Stromal cell of bone marrow (primary cell): ENCODE data around the gene MBP.
"Not testable (repeated sequence)": the region's sequence is repeated elsewhere in the genome, so short reads cannot be mapped to it uniquely, and the experiment has no call there.

Source experiments
- DNase-seq: peaks from one replicate; pipeline ENCODE4 v3.0.0-alpha.2; 2012; ENCODE audit warnings: low read depth

The MBP gene

DNA sequence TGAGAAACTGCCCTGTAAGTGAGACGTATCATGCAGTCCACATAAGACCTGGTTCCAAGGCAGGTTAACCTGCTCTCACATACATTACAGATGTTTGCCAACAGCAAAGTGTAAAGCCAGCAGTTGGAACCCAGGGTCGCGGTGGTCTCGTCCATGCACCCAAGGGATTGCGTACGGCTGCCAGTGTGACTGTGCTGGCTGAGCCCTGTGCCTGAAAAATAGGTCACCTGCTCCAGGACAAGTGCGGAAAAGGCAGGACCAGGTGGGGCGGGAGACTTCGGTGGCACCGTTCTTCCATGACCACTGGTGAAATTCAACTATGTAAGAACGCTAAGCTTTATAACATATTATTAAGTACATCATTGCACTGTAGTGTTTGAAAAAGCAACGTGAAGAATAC lies 110.5 kb downstream of the MBP start:
- no peak for DNase-seq

DNA sequence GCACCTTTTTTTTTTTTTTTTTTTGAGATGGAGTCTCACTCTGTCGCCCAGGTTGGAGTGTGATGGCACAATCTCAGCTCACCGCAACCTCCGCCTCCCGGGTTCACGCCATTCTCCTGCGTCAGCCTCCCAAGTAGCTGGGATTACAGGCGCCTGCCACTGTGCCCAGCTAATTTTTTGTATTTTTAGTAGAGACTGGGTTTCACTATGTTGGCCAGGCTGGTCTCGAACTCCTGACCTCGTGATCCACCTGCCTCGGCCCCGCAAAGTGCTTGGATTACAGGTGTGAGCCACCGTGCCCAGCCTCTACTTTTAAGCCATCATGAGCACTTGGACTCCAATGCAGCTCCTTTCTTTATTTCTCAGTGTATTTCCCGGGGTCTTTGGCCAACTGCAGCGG lies 111.1 kb downstream of the MBP start:
- not testable (repeated sequence) for DNase-seq

DNA sequence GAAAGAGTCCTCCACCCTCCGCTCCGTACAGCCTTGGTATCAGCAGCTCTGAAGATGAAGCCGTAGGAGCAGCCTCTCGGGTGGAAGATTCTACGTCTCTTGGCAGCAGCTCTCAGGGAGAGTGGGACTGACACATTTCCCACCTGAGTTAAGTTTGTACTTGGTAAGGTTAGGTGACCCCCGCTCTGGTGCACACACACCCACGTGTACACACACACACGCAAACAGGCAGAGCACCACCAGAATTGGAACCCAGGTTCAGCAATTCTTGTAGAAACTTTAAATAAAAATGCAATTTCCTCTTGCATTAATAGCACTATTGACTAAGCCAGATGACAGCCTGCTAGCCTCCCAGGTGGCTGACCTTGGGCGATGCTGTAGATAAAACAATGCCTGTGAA lies 111.5 kb downstream of the MBP start:
- DNase-seq, result no peak

DNA sequence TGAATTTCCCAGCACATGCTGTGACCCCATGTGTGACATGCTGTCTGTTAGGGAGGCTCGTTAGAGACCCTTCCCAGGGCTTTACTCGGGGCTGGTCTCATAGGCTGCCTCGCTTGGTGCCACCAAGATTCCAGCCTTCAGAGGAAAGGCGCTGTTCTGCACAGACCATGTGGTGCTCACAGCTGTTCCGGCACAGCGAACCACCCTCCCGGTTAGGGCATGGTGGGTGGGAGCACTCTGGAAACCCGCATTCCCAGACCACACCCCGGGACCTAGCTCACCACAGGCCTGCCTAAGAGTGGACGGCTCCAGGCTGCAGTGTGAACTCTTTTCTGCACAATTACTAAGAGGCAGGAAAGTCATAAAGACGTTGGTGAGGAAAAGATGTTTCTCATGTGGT lies 112.0 kb downstream of the MBP start:
- no peak for DNase-seq

DNA sequence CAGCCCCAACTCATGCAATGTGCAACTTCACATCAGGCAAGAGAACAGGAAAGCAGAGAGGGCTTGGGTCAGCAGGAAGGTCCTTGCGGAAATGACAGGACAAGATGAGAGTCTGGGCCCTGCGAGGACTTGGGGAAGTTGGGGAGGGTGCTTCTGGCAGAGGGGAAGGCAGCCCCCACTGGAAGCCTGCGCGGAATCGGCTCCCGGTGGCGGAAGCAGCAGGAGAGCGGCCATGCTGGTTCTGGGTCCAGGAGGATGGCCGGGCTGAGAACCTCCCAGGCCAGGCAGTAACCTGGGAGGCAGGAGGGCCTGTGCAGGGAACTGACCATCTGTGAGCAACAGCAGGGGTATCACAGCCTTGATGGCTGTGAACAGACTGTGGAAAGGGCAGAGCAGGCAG lies 112.9 kb downstream of the MBP start:
- DNase-seq, result no peak

DNA sequence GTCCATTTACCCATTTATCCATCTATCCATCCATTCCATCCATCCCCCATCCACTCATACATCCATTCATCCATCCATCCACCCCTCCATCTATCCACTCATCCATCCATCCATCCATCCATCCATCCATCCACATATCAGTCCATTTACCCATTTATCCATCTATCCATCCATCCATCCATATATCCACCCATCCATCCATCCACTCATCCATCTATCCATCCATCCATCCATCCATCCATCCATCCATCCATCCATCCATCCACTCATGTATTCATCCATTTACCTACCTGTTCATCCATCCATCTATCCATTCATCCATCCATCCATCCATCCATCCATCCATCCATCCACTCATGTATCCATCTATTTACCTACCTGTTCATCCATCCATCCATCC lies 113.9 kb downstream of the MBP start:
- DNase-seq, result not testable (repeated sequence)

DNA sequence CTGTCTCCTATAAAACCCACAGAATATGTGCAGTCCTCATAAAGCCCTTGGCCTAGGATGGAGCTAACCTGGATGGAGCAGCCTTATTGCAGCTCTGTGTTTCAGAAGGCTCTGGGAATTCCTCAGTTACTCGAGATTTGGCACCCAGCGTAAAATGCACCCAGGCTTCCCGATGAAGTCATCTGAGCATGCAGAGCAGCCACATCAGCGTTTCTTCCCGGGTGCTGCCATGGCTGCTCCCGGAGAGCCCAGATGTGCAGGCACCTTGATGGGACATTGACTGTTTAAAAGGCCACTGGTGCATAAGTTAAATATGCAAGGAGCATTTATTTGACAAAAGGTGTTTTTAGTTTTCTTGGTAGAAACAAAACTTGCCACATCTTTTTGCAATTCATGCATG lies 115.2 kb downstream of the MBP start:
- no peak for DNase-seq

DNA sequence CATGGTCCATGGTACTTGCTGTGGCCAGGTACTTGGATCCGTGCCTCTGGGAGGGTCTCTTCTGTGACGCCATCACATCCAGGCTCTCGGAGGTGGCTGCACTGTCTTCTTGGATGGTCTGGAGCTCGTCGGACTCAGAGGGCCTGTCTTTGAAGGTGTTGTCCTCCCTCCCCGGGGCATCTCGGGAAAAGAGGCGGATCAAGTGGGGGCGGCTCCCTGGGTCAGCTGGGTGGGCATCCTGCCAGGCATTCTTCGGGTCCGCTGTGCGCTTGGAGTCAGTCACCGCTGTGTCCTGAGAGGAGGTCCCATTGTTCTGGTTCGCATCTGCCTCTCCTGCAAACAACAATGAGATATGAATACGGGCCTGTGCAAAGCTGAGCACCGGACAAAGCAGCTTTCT lies 115.6 kb downstream of the MBP start:
- DNase-seq, result no peak

DNA sequence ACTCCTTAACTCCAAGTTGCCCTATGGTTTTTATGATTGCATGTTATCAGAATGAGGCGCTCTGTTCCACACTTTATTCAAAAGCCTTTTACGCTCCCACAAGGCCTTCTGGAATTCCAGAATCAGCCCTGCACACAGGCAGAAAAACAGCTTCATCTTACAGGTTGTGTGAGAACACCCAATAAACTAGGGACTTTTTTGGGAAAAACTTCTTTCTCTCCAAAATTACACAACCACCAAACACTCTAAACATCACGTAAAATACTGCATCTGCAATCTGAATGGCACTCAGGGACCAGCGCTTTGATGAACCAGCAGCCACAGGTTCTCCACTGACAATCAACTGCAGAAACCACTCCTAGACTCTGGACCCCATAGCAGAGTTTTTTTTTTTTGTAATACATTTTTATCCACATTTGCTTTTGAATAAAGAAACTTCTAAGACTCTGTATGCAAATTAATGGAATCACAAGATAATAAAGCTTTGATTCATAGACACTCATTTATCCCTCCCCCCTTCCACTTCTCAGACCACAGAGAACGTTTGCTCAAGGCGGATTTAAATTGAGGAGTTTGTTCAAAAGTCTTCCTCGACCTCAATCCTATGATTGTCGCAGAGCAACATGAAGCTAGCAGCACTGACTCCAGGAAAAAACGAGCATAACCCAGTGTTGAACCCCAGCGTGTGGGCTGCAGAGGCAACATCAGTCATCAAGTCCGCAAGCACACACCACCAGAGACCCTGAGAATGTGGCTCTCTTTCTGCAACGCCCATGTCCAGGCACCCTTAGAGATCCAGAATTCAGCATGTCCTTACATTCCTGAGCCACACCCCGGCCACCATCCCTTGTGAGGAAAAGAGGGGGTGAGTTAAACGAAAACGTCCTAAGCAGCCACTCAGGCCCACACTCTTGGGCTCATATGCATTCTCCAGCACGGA lies 116.5 kb downstream of the MBP start:
- DNase-seq, result no peak

DNA sequence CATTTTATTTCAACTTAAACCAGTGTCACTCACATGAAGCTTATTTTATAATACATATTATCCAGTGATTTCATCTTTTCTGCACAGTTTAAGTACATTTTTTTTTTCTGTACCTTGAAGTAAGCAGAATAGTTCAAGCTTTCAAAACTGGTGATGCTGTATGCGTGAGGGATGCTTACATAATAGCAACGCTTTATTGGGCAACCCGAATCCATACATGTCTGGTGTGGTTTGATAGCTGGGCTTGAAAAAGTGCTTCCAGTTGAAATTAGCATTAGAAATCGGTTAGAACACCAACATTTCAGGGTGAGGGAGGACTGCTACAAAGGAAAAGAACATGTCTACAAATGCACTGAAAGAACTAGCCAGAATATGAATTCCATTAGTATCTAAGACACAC lies 117.4 kb downstream of the MBP start:
- DNase-seq, result no peak

DNA sequence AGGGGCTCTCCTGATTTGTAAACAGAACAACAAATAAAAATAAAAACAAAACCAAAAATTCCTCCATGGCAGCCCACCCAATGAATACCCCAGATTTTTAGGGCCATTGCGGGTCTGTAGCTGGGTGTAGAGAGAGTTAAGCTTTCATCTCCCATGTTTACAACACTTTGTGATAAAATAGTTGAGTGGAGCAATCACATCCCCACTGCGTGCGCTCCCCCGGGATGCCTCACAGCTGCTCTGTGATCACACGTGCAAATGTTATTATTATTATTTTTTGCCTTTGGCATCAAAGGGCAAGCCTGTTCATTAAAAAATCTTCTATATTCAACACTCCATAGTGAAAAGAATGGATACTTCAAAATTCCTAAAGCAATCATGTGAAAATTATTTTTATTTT lies 118.0 kb downstream of the MBP start:
- DNase-seq, result no peak

DNA sequence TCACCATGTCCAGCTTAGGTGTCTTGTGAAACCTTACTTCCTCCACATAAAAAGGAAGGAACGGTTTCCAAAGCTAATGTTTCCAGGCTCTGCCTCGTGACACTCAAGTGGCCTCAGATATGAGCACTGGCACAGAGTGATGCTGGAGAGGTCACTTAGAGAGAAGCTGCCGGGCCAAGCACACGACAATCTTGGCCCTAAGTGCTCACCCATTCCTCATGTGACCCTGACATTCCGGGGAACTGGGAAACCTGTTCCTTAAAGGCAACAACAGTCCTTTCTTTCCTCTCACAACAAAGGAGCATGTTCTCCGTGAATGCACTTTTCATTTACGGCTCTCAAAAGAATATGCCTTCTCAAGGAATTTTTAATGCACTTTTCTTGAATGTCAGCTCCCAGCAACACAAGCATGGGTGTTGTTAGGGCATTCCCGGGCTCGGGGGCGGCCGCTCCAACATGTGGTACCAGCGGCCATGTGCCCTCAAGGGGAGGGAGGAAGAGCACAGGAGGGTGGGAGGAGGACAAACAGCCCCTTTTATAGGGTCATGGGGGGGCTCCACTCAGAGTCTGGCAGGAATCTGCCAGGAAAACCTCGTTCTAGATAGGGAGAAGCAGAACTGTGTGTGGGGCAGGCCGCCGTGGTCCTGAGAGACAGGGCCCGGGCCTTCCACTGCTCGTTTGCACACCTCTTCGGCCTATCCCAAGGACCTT lies 118.6 kb downstream of the MBP start:
- DNase-seq, result no peak

DNA sequence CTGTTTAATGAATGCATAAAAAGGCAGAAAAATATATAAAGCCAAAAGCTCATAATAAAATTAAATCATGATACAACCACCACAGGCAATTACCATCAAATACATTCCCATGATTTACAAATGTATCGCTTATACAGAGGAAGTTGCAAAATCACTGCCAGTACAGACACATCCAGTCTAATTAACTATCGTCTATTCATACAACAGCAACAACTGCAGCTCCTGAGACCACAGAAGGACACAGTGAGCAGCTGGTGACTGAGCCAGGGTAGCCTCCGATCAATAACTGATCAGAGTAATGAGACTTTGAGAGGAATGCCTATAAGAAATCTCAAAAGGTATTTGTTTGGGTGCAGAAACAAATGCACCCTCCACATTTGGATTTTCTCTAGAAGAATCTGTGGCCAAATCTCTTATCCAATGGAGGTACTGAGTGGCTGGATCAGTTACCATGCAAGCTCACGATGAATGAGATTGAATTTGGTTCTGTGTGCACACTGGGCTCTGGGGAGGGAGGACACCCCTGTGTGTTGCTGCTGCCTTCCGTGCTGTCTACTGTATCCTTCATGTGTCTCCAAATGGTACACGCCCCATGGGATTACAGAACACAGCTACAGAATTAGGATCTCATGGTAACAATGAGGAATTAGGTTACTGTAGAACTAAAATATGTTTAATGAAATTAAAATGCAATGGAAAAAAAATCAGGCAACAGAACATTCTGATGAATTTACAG lies 119.6 kb downstream of the MBP start:
- DNase-seq, result no peak

DNA sequence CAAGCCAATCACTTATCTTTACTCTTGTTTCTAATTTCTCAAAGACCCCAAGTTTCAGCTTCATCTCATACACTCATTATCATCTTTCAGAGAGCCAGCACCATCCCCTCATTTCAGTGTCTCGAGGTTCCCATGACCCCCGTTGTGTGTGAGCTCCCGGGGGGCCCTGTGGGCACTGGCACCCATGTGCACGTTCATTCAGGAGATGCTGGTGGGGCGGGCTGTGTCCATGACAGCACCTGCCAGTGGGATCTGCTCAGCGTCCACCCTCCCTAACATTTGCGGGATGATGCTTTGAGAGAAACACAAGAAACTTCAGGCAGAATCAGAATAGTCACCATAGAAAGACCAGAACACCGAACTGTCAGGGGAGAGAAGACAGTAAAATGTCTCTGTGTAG lies 120.5 kb downstream of the MBP start:
- DNase-seq, result no peak

DNA sequence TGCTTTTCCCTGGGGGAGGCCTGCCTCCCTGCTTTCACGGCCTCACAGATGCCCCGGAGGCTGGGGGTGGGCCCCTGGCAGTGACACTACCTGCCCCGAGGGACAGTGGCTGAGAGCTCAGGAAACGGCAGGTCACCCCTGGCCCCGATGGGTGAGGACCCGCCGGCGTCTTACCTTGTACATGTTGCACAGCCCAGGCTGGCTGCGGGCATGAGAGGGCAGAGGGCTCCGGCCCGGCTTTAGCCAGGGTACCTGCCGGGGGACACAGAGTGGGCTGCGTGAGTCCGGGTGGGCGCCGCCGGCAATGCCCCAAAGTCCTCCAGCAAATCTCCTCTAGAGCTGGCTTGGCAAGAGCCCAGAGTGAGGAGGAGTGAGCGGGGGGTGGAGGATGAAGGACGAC lies 122.9 kb downstream of the MBP start:
- no peak for DNase-seq

DNA sequence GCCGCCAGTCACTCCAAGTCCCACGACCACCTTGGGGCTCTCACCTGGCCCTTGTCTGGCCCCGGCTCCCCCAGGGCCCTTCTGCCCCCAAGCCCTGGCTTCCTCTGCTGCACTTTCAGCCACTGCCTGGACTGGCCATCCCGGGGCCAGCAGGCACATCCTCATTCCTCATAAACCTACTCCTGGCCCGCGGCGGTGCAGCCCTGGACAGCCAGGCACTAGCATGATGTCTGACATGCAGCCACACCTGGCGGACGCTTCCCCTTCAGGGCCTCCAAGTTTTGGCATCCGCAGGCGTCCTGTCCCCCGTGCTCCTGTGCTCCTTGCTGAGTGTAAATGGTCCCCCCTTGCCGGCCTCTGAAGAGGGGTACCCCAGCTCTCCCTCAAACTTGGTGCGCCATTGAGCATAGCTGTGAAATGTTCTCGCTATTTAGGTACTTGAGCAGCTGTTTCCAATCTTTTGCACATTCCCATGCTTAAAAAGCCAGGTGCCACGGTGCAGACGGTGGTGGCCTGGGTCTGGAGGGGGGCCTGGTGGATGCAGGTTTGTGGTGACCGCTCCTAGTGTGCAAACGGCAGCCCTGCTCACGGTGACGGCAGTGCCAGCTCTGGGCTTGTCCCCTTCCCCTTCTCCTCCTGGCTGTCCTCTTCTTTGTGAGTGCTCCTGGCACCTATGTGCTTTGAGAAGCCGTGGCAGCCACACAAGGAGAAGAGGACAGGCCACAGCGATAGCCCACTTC lies 123.8 kb downstream of the MBP start:
- DNase-seq, result no peak

DNA sequence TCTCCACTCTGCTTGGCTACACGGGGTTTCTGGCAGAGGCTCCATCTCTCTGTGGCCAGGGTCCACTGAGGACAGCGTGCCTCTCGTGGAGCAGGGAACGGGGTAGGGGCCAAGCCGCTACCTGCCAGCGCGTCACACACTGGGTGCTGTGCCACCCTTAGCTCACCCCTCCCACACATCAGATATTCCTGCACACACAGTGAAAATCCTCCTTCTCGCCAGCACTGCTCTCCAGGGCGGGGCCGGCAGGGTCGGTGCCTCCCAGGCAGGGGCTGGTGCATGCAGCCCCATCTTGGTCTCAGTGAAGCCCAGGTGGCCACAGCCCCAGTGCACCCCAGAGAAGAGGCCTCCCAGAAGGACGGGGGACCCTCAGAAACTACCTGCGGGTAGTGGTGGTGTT lies 124.6 kb downstream of the MBP start:
- no peak for DNase-seq

DNA sequence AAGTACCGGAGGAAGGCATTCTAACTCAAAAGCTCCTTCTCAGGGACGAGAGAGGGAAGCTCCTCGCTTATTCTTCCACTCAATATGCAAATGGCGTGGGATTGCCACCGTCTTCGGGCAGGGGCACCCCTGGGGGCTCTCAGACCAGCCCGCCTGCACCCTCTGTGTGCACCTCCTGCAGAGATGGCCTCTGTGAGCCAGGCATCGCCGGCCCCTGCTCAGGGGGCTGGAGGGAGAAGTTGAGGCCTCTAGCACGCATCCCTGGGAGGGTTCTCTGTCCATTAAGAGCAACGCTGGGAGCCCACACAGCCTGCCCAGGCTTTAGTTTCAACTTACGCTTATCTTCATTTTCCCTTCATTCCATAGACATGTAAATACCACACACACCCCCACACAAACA lies 125.3 kb downstream of the MBP start:
- no peak for DNase-seq

DNA sequence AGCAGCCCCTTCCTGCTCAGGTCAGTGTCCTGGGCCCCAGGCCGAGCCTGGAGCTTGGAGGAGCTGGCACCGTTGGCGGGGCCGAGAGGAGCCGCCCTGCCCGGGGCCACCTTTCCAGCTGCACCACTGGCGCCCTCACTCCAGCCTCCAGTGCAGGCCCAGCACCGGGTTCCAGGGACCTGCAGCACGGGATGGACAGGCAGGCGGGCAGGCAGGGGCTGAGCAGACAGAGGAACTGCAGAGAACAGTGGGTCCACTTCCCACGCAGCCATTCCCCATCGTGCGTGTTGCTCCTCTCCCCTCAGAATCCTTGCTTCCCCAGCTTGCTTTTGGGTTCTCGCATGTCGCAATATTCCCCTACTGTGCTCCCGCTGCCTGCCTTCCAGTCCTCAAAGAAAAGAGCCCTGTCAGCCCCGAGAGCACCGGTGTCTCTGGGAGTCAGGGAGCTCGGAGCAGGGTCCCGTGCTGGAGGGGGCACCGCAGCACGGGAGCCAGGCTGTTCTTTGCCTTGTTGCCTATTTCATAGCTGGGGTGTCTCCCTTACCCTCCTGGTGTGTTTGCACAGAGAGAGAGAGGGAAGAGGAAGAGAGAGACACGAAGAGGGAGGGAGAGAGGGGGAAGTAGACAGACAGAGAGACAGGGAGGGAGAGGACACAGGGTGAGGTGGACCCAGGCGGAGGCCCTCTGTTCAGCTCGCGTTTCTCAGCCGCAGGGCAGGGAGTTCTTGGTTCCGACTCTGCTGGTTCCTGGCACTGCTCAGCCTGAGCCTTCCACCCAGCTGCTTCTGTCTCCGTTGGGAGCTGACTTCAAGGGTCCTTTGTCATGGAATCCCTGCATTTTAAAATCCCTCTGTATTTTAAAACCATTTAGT lies 126.0 kb downstream of the MBP start:
- DNase-seq, result no peak

DNA sequence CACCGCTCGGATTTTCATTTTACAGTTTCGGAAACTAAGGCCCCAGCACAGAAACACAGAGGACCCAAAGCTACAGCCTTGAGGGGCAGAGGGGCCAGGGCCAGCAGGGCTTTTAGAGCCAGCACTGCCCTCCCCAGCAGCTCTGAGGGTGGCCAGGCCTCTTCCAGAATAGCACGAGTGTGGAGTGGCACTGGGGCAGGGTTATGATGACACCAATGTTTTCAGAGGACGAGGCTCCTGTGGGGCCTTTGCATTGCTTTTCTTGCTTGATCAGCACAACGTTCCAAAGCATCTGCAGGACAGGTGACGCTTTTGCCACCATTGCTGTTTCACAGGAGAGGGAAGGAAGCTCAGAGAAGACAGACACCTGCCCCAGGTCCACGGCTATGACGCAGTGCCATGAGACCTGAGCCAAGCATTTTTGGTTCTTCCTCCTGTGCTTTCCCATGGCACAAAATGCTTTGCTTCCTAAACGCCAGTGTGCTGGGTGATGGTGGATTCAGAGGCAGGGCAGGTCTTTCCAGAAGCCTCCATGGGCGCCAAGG lies 126.9 kb downstream of the MBP start:
- no peak for DNase-seq
